HG03432 (cell line): ENCODE results near the gene MOAP1.
"Not testable (repeated sequence)": the region's sequence is repeated elsewhere in the genome, so short reads cannot be mapped to it uniquely, and the experiment has no call there.

ENCODE experiments used
- ATAC-seq: cut with Tn5 transposase; IDR thresholded peaks from one replicate; pipeline ENCODE4 v1.9.1; 2021; ENCODE audit warnings: mild to moderate bottlenecking, moderate library complexity; ENCODE audit not compliant: unreplicated experiment

MOAP1 gene

GRCh38 chr14:93150227-93151208 is 34.2 kb downstream of the MOAP1 start:
- ATAC-seq = no peak

- no peak for ATAC-seq
Observed at GRCh38 chr14:93148979-93149378, 35.7 kb downstream of the MOAP1 start.

- ATAC-seq = no peak
Observed at GRCh38 chr14:93146119-93146518, 38.6 kb downstream of the MOAP1 start.

GRCh38 chr14:93142854-93143652 is 41.6 kb downstream of the MOAP1 start:
- no peak for ATAC-seq

GRCh38 chr14:93137864-93138263 is 46.8 kb downstream of the MOAP1 start:
- no peak for ATAC-seq

GRCh38 chr14:93136508-93136907 is 48.2 kb downstream of the MOAP1 start:
- ATAC-seq = not testable (repeated sequence)

GRCh38 chr14:93136009-93136408 is 48.7 kb downstream of the MOAP1 start:
- no peak for ATAC-seq

GRCh38 chr14:93135399-93135798 is 49.3 kb downstream of the MOAP1 start:
- ATAC-seq = no peak

- ATAC-seq = no peak
Observed at GRCh38 chr14:93133464-93133863, 51.2 kb downstream of the MOAP1 start.

GRCh38 chr14:93132472-93133065 is 52.1 kb downstream of the MOAP1 start:
- no peak for ATAC-seq
